Central memory CD4-positive, alpha-beta T cell (primary cell): ENCODE results near the gene IGFBP1.

ENCODE experiments used
- DNase-seq: peaks from one replicate; pipeline ENCODE4 v3.0.0; 2022

Gene IGFBP1

GRCh38 chr7:45881280-45881758, 7.0 kb upstream of the IGFBP1 start:
- DNase-seq: no peak

- no peak for DNase-seq
Observed at GRCh38 chr7:45881759-45882464, 6.4 kb upstream of the IGFBP1 start.

GRCh38 chr7:45882465-45882810, 5.8 kb upstream of the IGFBP1 start:
- DNase-seq: no peak

GRCh38 chr7:45884136-45884535, 4.2 kb upstream of the IGFBP1 start:
- no peak for DNase-seq

GRCh38 chr7:45885264-45885882, 2.9 kb upstream of the IGFBP1 start:
- DNase-seq: no peak

GRCh38 chr7:45886931-45887667, 1.2 kb upstream of the IGFBP1 start:
- no peak for DNase-seq

- no peak for DNase-seq
Observed at GRCh38 chr7:45888993-45889366, 692 bp downstream of the IGFBP1 start.

- no peak for DNase-seq
Observed at GRCh38 chr7:45889367-45890067, 1.2 kb downstream of the IGFBP1 start.

GRCh38 chr7:45890125-45890901, 2.0 kb downstream of the IGFBP1 start:
- no peak for DNase-seq

GRCh38 chr7:45890902-45891461, 2.7 kb downstream of the IGFBP1 start:
- no peak for DNase-seq

- no peak for DNase-seq
Observed at GRCh38 chr7:45891462-45892402, 3.4 kb downstream of the IGFBP1 start.

- no peak for DNase-seq
Observed at GRCh38 chr7:45892407-45893035, 4.2 kb downstream of the IGFBP1 start.

- no peak for DNase-seq
Observed at GRCh38 chr7:45893374-45893995, 5.2 kb downstream of the IGFBP1 start.

GRCh38 chr7:45893996-45894664, 5.8 kb downstream of the IGFBP1 start:
- DNase-seq: no peak

- DNase-seq: no peak
Observed at GRCh38 chr7:45894665-45895062, 6.4 kb downstream of the IGFBP1 start.

- no peak for DNase-seq
Observed at GRCh38 chr7:45897042-45897690, 8.9 kb downstream of the IGFBP1 start.

GRCh38 chr7:45898222-45898621, 9.9 kb downstream of the IGFBP1 start:
- no peak for DNase-seq

- DNase-seq: no peak
Observed at GRCh38 chr7:45901566-45901965, 13.3 kb downstream of the IGFBP1 start.

GRCh38 chr7:45902820-45903219, 14.5 kb downstream of the IGFBP1 start:
- no peak for DNase-seq
